LNCaP clone FGC (cell line): ENCODE data around the gene VWA5B1.

Experiments used
- DNase-seq: peaks from one replicate; pipeline ENCODE4 v3.0.0-alpha.2; 2011; ENCODE audit warnings: low read depth
- H3K4me3 ChIP-seq: 2 replicates; pipeline ENCODE4 v1.5.1; 2011; ENCODE audit warnings: mild to moderate bottlenecking, low read depth, low read length, control low read depth
- CTCF ChIP-seq: IDR thresholded peaks from 2 replicates; pipeline ENCODE4 v1.5.1; 2012; ENCODE audit warnings: mild to moderate bottlenecking; ENCODE audit not compliant: control insufficient read depth, insufficient read depth; ENCODE audit errors: extremely low read depth

VWA5B1 gene

GRCh38 chr1:20339811-20340457 is 49.3 kb downstream of the VWA5B1 start:
- DNase-seq: no peak
- no peak overlapping the region for H3K4me3 ChIP-seq
- TF ChIP-seq CTCF: no peak

- H3K4me3 ChIP-seq: no peak overlapping the region
- no peak for TF ChIP-seq CTCF
- DNase-seq: no peak
These were observed 51.8 kb downstream of the VWA5B1 start for GRCh38 chr1:20342294-20343148.

GRCh38 chr1:20343149-20343937 is 52.7 kb downstream of the VWA5B1 start:
- no peak for DNase-seq
- H3K4me3 ChIP-seq: no peak overlapping the region
- no peak for TF ChIP-seq CTCF

GRCh38 chr1:20343938-20344302 is 53.2 kb downstream of the VWA5B1 start:
- no peak overlapping the region for H3K4me3 ChIP-seq
- TF ChIP-seq CTCF: no peak
- DNase-seq: no peak

- DNase-seq: no peak
- H3K4me3 ChIP-seq: no peak overlapping the region
- TF ChIP-seq CTCF: no peak
These were observed 54.1 kb downstream of the VWA5B1 start for GRCh38 chr1:20344738-20345137.

- no peak for TF ChIP-seq CTCF
- DNase-seq: no peak
- no peak overlapping the region for H3K4me3 ChIP-seq
These were observed 54.7 kb downstream of the VWA5B1 start for GRCh38 chr1:20345419-20345818.
